NCI-H226 (cell line): ENCODE data around the gene RAC3.

Source experiments
- DNase-seq: peaks from one replicate; pipeline ENCODE4 v3.0.0-alpha.2; 2015

RAC3 gene

DNA sequence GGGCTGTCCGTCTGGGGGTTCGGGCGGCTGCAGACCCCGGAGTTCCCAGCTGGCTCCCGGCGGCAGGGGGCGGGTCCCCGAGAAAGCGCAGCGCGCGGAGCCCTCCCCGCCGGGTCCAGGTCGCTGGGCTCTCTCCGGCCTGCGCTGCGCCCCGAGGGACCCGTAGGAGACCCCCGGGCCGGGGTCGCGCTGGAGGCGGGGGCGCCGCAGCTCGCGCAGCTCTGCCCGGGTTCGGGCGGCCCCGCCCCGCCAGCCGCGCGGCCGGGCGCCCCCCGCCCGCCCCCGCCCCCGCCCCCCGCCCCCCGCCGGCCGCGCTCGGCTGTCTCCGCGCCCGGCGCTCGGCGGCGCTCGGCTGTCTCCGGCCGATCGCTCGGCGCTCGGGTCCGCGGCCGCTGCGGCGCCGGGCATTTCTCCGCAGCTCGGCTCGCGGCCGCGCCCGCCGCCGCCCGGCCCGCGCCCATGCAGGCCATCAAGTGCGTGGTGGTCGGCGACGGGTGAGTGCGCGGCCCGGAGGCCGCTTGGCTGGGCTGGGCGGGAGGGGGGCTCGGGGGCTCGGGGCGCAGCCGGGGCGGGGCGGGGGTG is at the start of gene RAC3:
Gene RAC3 (plus strand): TSS at position 376 of the 582 bp plus-strand sequence. CDS start 84 bp downstream, at position 460.
- no peak for DNase-seq

DNA sequence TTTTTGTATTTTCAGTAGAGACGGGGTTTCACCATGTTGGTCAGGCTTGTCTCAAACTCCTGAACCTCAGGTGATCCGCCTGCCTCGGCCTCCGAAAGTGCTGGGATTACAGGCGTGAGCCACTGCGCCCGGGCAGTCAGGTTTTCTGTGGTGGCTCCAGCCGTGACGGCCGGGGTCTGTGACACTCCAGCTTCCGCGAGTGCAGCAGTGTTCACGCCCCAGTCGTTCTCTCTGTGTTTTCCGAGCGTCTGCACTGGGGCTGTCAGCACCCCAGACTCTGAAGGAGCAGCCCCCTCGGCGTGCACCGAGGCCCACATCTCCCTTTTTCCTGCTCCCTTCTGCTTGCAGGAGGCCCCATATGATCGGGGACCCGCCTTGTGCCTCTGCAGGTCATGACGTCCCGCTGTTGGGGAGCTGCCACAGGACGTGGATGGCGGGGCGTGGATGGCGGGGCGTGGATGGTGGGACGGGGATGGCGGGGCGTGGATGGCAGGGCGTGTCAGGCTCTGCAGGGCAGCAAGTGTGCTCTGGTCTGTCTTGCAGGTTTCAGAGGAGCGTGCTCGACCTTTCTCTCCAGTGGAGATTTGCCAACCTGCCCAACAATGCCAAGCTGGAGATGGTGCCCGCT is 48.4 kb upstream of the RAC3 start:
- no peak for DNase-seq

DNA sequence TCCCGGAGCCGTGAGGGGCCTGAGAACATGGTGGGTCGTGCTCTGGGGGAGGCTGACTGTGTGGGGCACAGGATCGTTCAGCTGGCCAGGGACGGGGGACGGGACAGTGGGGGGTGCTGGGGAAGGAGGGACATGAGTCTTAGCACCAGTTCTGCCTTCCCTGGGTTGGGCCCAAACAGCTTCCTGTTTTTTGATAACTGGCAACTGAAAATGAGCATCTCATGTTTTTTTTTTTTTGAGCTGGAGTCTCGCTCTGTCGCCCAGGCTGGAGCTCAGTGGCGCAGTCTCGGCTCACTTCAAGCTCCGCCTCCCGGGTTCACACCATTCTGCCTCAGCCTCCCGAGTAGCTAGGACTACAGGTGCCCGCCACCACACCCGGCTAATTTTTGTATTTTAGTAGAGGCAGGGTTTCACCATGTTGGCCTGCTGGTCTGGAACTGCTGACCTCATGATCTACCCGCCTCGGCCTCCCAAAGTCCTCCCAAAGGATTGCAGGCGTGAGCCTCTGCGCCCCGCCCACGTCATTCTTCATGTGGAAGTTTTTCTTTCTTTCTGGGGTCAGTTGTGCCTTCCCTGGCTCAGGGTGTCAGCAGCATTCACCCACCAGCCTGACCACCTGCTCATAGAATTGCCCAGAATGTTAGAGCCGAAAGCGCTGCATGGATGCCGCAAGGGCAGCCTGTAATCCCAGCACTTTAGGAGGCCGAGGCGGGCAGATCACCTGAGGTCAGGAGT is 47.7 kb upstream of the RAC3 start:
- DNase-seq: no peak

DNA sequence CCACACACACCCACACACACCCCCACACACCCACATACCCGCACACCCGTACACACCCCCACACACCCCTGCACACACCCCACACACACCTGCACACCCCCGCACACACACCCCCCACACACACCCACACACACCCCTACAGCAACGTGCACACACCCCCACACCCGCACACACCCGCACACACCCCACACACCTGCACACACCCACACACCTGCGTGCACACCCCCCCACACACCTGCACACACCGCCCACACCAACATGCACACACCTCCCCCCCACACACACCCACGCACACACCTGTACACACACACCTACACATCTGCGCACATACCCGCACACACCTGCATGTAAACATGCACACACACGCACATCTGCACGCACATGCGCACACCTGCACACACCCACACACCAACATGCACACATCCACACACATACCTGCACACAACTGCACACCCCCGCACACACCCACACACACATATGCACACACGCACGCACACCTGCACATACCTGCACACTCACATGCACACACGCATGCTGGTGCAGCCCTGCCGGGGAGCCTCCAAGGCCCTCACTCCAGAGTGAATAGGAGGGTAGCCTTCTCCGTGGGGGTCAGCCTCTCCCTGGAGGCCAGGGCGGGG is 46.6 kb upstream of the RAC3 start:
- no peak for DNase-seq

DNA sequence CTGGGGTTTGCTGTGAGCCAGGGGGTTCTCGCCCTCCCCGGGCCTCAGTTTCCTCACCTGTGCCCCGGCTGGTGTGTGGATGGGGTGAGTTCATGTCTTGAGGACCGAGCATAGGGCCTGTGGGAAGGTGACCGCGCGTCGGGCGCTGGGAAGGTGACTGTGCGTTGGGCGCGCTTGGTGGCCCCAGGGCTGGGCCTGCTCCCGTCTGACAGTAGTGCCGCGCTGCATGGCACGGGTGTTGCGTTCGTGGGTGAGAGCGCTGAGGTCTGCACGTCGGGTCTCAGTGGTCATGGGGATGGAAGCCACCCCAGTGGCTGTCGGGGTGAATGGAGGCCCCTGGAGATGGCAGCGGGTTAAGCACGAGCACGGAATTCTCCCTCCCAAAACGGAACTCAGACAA is 44.9 kb upstream of the RAC3 start:
- no peak for DNase-seq

DNA sequence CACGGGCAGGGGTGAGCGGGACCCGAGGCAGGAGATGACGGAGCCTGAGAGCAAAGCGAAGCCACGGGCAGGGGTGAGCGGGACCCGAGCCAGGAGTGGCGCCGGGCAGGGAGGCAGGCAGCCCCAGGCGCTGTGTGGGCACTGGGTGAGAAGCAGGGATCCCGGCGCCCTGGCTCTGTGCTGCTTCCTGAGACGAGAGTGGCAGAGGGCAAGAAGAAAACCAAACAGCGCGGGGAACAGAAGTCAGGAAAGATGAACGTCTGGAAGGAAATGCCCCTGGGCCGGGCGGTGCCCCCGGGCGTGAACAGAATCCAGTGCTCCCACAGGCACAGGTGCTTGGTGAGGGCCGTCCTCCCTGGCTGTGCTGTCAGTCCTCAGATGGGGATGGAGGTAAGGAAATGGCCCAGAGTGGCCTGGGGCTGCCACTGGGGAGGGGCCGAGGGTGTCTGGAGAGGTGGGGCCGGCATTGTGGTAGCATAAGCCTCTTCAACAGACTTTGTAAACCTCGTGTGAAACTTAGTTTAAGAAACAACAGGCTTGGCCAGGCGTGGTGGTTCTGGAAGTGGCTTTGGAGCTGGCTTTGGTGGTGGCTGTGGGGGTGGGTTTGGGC is 44.2 kb upstream of the RAC3 start:
- DNase-seq: no peak

DNA sequence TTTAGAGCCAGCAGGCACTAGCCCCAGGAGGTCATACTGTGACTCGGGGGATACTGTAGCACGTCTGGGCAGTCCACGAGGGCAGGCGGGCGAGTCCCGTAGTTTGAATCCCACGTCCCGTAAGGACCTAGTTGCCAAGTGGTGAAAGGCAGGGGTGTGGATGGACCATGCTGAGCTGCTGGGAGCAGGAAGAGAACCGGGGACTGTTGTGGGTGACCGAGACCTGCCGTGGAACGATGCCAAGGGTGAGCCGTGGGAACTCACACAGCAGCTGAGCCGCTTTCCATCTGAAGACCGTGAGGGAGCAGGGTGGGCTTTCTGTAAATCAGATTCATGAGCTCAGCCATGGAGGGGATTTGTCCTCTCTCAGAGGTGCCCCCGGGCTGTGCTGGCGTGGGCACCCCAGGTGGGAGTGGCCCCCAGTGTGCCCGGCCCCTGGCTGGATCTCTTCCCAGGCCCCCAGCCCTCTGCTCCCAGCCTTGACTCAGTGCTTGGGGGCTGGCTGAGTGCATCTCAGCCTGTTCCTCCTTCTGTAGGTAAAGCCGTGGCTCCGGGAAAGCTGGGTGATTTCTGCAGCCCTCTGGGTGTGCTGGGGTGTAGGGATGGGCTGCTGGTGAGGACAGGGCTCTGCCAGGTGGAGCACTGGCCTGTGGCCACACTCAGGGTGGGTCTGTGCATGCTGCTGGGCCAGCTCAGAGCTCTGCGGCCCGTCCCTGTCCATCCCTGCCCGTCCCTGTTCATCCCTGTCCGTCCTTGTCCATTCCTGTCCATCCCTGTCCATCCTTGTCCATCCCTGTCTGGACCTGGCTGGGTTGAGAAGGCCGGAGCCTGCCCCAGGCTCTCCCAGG is 40.4 kb upstream of the RAC3 start:
- DNase-seq: no peak

DNA sequence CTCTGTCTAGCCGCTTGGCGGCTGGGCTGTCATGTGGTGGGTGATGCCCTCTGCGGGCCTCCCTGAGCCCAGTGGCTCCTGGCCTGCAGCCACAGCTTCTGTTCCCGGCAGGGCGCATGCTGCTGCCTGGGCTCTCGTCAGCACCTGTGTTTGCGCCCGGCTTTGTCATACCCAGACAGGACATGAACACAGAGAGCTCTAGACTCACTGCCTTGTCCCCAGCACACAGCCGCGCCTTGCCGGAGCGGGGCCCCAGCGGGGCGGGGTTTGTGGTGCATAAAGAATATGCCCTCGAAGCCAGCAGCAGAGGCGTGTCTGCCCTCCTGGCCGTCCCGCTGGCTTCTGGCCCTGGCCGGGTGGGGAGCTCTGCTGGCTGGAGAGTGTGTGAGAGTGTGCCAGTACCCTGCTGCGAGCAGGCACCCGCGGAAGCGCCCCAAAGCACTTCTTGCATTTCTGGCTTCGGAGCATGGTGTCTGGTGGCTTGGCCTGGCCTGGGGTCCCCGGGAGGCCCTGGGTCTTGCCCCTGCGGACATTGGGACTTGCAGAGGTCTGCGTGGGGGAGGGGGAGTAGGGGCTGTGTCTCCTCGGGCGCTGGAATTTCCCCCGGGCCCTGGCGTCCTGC is 39.7 kb upstream of the RAC3 start:
- no peak for DNase-seq

DNA sequence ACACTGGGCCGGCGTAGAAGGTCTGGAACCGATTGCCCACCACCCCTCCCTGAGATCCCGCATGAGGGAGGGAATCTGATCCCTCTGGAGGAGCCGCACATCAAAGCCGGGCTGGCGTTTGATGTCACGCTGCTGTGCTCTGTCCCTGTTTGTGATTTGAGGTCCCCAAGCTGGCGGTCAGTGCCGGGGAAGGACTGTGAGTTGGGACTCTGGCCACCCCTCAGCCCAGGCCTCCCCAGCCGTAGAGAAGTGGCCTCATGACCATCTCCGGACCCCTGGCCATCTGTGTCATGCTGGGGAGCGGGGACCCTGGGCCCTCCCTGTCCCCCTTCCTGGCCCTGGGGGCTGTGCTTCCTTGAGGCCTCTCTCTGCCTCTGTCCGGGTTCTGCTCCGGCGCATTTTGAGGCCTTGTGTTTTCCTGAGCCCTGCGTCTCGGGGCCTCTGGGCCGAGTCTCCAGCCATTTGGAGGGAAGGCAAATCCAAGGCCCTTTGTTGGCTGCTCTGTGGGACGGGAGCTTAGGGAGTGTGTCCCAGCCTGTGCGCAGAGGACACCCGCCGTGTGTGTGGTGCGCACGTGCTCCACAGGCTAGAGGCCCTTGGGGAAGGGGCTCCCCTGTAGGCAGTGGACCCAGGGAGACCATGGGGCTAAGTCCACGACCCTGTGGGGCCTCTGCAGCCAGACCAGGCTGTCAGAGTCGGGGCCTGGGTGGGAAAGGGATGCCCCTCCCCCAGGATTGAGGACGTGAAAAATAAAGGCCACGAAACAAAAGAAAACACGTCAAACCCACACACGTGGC is 39.0 kb upstream of the RAC3 start:
- no peak for DNase-seq

DNA sequence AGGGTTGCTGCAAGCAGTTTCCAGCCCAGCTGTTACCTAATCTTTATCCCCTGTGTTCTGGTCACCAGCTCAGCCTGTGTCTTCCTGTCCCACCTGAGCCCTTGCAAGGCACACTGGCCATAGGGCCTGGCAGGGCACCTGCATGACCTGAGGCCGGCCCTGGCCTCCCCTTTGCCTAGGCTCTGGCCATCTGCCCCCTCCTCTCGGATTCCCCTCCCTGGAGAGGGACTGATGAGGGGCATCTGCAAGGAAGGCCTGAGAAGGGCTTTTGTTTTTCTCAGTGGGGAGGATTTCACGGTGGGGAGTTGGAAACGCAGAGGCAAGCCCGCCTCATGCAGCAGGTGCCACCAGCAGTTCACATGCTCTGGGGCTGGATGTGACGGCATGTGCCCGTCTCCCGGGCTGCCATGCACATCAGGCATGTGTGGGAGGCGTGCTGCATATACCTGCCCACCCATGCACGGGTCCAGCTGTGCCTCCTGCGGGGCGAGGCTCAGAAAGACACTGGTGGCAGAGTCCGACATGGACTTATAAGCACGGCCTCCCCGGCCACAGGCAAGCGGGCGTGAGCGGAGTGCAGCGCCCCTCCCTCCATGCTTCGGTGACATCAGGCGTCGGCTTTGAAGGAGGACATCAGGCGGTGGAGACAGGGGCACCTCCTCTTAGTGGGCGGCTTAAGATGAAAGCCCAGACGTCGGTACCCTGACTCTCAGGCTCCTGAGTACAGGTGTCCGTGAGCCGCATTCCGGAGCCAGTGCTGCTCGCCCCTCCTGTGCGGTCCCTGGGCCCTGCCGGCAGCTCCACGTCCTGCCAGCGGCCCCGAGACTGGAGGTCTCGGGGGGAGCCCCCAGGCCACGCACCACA is 37.5 kb upstream of the RAC3 start:
- DNase-seq: no peak

DNA sequence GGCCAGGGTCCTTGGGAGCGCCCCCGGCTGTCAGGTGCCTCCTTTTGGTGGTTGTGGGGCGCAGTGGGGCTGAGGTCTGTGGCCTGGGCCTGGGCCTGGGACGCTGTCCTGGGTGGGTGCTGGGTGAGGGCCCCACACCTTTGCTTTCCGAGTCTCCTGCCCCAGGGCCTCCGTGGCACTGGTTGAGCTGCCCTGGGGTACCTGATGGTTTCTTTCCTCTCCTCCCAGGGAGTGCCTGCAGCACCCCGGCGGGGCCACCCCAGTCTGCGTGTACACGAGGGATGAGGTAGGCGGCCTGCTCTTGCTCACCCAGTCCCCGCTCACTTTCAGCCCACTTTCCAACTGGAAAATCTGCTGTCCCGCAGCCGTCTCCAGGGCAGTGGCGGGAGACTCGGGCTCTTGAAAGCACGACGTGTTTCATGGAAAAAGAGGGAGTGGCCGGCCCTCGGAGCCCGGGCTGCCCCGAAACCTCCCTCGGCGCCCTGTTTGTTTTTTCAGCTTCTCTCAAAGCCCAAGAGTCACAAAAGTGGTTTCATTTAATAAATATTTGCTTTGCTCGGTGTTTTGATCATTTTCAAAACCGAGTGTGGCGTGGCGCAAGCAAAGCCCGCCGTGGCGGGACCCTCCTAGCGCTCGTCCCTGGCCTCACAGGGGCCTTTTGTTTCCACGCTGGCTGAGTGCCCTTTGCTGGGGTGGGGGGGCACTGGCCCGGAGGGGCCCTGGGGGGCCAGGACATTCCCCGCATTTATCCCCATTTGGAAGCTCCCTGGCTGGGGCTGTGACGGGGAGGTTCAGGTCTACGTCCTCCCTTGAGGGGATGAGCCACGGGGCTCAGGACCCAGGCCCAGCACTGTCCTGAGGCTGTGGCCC is 36.6 kb upstream of the RAC3 start:
- no peak for DNase-seq

DNA sequence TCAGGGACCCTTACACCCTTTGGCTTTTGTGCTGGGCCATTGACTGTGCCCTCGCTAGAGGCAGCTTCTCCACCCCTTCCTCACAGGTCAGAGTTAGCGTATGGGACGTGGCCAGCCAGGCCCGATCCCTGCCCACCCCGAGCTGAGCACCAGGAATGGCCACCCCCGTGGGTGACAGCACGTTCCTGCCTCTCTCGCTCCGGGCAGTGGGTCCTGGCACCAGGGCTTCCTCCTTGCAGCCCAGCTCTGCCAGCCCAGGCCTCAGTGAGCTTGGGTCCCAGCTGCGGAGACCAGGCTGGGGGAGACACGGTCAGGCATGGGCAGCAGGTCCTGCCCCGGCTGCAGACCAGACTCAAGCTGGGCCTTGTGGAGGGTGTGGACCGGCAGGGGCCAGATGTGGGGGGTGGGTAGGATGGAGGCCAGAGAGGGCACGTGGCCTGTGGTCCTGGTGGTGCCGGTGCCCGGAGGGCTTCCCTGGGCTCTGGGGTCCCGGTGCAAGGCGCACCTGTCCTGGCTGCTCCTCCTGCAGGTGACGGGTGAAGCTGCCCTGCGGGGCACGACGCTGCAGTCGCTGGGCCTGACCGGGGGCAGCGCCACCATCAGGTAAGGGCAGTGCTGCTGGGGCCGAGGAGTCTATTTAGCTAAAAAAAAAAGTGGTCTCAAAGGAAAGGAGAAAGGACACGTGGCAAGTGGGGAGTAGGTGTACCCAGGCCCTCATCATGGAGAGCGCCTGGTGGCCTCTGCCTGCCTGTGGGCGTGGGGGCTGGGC is 35.8 kb upstream of the RAC3 start:
- no peak for DNase-seq

DNA sequence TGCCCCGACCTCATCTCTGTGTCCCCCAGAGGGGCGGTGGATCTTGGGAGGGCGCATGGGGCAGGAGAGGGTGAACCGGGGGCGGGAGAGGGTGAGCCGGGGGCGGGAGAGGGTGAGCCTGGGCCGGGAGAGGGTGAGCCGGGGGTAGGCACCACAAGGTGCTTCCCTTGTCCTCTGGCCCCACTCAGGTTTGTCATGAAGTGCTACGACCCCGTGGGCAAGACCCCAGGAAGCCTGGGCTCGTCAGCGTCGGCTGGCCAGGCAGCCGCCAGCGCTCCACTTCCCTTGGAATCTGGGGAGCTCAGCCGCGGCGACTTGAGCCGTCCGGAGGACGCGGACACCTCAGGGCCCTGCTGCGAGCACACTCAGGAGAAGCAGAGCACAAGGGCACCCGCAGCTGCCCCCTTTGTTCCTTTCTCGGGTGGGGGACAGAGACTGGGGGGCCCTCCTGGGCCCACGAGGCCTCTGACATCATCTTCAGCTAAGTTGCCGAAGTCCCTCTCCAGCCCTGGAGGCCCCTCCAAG is 35.2 kb upstream of the RAC3 start:
- DNase-seq: no peak

DNA sequence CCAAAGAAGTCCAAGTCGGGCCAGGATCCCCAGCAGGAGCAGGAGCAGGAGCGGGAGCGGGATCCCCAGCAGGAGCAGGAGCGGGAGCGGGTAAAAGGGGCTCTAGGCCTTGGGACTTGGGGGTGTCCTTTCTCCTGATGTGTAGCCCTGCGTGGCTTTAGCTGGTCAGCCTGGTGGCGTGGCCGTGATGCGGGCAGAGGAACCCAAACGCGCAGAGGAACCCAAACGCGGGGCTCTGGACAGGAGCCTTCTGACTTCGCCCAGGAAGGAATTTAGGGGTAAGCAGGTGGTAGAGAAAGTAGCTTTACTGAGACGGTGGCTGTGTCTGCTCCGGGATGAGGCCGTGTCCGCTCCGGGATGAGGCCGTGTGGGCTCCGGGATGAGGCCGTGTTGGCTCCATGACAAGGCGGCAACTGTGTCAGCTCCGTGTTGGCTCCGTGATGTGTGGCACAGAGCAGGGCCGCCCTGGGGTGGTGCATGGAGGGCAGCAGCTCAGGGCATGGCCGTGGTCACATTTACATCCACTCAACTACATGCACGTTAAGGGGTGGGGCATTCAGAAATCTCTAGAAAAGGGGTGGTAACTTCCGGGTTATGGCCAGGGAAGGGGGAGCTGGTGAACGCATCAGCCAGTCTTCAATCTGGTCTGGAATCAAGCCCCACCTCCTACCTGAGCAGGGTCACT is 34.6 kb upstream of the RAC3 start:
- DNase-seq: no peak

DNA sequence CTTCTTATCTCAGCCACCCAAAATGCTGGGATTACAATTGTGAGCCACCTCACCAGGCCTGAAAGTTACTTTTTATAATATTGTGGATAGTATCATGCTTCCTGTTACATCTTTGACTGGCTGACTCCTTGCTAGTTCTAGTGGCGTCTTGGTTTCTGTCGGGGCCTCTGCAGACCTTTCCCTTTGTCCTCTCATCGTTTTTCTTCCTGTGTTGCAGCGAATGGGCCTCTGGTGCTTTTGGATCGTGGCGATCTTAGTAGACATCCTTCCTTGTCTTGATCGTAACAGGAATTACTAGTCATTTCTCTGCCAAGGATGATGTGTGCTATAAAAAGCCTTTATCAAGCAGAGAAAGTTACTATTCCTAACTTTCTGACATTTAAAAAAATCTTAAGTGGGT is 33.3 kb upstream of the RAC3 start:
- no peak for DNase-seq

DNA sequence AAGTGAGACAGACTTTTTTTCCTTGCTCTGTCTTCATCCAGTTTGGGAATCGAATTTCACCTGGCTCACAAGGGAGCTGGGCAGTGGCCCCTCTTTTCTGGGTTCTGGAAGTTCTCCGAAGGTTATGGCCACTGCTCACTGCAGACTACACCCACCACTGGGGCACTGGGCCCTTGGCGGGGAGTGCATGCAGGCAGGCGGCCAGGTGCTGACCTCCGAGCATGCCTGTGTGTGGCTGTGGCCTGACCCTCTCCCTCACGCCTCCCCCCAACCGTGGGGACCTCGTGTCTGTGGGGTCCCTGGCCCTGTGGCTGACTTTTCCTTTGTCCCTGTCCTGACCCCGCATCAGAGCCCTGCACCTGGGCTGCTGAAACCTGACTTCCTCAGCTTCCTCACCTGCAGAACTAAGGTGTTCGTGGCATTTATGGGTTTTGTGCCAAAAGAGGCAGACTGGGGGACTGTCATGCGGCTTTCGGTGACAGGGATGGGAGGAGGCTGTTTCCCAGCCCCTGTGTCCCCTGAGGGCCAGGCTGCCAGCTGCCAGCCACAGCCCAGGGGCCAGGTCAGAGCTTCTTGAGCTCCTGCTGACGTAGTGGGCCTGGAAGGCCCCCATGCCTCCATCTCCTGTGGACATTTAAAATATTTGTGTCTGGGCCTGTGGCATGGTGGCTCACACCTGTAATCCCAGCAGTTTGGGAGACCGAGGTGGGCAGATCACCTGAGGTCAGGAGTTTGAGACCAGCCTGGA is 32.6 kb upstream of the RAC3 start:
- no peak for DNase-seq

DNA sequence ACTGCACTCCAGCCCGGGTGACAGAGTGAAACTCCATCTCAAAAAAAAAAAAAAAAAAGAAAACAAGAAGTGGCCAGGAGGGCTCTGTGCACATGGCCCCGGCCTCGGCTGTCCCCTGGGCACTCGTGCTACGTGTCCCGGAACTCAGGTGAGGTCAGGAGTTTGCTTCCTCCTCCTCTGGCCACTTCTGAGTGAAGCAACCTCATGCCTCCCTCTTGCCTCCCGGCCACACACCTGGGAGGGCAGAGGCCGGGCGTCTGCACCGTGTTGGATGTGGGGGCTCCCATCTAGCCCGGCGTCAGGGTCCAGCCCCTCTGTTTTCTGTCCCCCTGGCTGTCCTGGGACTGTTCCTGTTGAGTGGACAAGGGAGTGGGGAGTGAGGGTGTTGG is 31.9 kb upstream of the RAC3 start:
- no peak for DNase-seq
